K562 (cell line): ENCODE data around the gene PPT2. TPM values are rescaled to one million over a fixed set of nuclear protein-coding genes. Genes with fewer than 3 reads are reported as not detected.
A peak's percentile ranks its signal among the peaks of the same experiment; 100 is the strongest.

Experiments used
- CBFA2T2 ChIP-seq: fragments of 450-650 bp; conservative IDR thresholded peaks from 2 replicates; pipeline ENCODE4 v1.6.1; 2017; ENCODE audit warnings: mild to moderate bottlenecking
- FIP1L1 ChIP-seq: fragments of 200-400 bp; formaldehyde crosslinking; IDR thresholded peaks from 2 replicates; pipeline ENCODE4 v1.6.1; 2018; ENCODE audit warnings: mild to moderate bottlenecking, low read depth, low read length; ENCODE audit not compliant: poor library complexity, severe bottlenecking
- FOS ChIP-seq: IDR thresholded peaks from 3 replicates; pipeline ENCODE4 v1.6.1; 2011; ENCODE audit not compliant: insufficient read length; ENCODE audit errors: extremely low read depth
- FOXP4 ChIP-seq: sonication (generic); formaldehyde crosslinking; IDR thresholded peaks from 2 replicates; pipeline ENCODE4 v1.8.0; 2022; ENCODE audit warnings: mild to moderate bottlenecking, missing genetic modification reagents, borderline replicate concordance
- JUND ChIP-seq, 2 experiments: IDR thresholded peaks; 2 replicates in 1 of 2; 3 replicates in 1 of 2; pipeline ENCODE4 v1.6.1; 2011; ENCODE audit warnings: borderline replicate concordance in 2 of 2, low read depth in 2 of 2, low read length in 2 of 2, improper control_type of control experiment in 1 of 2, missing biosample characterization in 1 of 2, missing genetic modification characterization in 1 of 2, missing genetic modification reagents in 1 of 2
- MAZ ChIP-seq, 2 experiments: fragments of 450-650 bp in 1 of 2; sonication (generic) in 1 of 2; formaldehyde crosslinking; IDR thresholded peaks in 1 of 2; conservative IDR thresholded peaks in 1 of 2; 2 replicates each; pipeline versions ENCODE4 v1.4.0 to v1.5.0; 2020; ENCODE audit warnings: mild to moderate bottlenecking in 1 of 2, missing genetic modification reagents in 1 of 2
- MEF2A ChIP-seq: IDR thresholded peaks from 2 replicates; pipeline ENCODE4 v1.6.1; 2011; ENCODE audit warnings: low read depth, mild to moderate bottlenecking, low read length, moderate library complexity; ENCODE audit not compliant: control insufficient read depth
- MLLT1 ChIP-seq, 2 experiments: fragments of 450-650 bp; IDR thresholded peaks; 2 replicates each; pipeline ENCODE4 v1.6.1; 2016
- PKNOX1 ChIP-seq: fragments of 450-650 bp; IDR thresholded peaks from 2 replicates; pipeline ENCODE4 v1.6.1; 2016
- POLR2G ChIP-seq: fragments of 200-400 bp; formaldehyde crosslinking; IDR thresholded peaks from 2 replicates; pipeline ENCODE4 v1.6.1; 2017; ENCODE audit warnings: low read depth, mild to moderate bottlenecking, antibody characterized with exemption, low read length, moderate library complexity
- RBM14 ChIP-seq: fragments of 200-400 bp; formaldehyde crosslinking; IDR thresholded peaks from 2 replicates; pipeline ENCODE4 v1.6.1; 2018; ENCODE audit warnings: low read depth, mild to moderate bottlenecking, low read length, moderate library complexity, borderline replicate concordance; ENCODE audit not compliant: insufficient read depth
- TEAD1 ChIP-seq, 2 experiments: fragments of 450-650 bp in 1 of 2; sonication (generic) in 1 of 2; formaldehyde crosslinking; IDR thresholded peaks; 2 replicates each; pipeline versions ENCODE4 v1.4.0 to v1.8.0; 2020 to 2022; ENCODE audit warnings: mild to moderate bottlenecking in 2 of 2, missing genetic modification reagents in 1 of 2
- ZNF354B ChIP-seq: fragments of 250-450 bp; sonication (Bioruptor Pico); IDR thresholded peaks from 2 replicates; pipeline ENCODE4 v1.4.0; 2020
- polyA plus RNA-seq, 8 experiments: library from polyadenylated mRNA; depleted of rRNA in 4 of 8; stranded (reverse) in 5 of 8; unstranded in 3 of 8; fragments of >200 nt; fragmentation: Nextera tagmentation in 2 of 8; fragmentation: Illumina TruSeq in 1 of 8; extraction: Ambion mirVana in 2 of 8; extraction: Trizol in 1 of 8; gene quantifications; 2 replicates each; pipeline versions ENCODE4 v1.2.1 to v1.2.3, GENCODE V29; 2011 to 2014; ENCODE audit warnings: inconsistent platforms in 1 of 8, missing spikeins in 1 of 8
- total RNA-seq, 7 experiments: library from RNA; depleted of rRNA in 6 of 7; stranded (reverse); fragments of >200 nt in 6 of 7; fragmentation: Illumina TruSeq in 2 of 7; extraction: Trizol in 2 of 7; gene quantifications; 2 replicates each; pipeline versions ENCODE4 v1.2.1 to v1.2.3, GENCODE V29; 2011 to 2021; ENCODE audit warnings: low replicate concordance in 1 of 7
- TF ChIP-seq, protein P1 (sequence below): fragments of 450-650 bp; IDR thresholded peaks from 2 replicates; pipeline ENCODE4 v1.6.1; 2017; ENCODE audit warnings: antibody characterized with exemption, mild to moderate bottlenecking
- TF ChIP-seq, protein P2 (sequence below): fragments of 250-450 bp; sonication (Bioruptor Pico); IDR thresholded peaks from 2 replicates; pipeline ENCODE4 v1.8.0; 2021; ENCODE audit warnings: moderate library complexity, mild to moderate bottlenecking, inconsistent platforms

Gene PPT2
- total and polyA plus RNA-seq, 9 of the 15 experiments (the other 6 are each of a cell fraction or from before 2014, with no cell fraction given) = 27.4 to 98.8 (median 69.9) TPM

- TF ChIP-seq, protein P1, sequence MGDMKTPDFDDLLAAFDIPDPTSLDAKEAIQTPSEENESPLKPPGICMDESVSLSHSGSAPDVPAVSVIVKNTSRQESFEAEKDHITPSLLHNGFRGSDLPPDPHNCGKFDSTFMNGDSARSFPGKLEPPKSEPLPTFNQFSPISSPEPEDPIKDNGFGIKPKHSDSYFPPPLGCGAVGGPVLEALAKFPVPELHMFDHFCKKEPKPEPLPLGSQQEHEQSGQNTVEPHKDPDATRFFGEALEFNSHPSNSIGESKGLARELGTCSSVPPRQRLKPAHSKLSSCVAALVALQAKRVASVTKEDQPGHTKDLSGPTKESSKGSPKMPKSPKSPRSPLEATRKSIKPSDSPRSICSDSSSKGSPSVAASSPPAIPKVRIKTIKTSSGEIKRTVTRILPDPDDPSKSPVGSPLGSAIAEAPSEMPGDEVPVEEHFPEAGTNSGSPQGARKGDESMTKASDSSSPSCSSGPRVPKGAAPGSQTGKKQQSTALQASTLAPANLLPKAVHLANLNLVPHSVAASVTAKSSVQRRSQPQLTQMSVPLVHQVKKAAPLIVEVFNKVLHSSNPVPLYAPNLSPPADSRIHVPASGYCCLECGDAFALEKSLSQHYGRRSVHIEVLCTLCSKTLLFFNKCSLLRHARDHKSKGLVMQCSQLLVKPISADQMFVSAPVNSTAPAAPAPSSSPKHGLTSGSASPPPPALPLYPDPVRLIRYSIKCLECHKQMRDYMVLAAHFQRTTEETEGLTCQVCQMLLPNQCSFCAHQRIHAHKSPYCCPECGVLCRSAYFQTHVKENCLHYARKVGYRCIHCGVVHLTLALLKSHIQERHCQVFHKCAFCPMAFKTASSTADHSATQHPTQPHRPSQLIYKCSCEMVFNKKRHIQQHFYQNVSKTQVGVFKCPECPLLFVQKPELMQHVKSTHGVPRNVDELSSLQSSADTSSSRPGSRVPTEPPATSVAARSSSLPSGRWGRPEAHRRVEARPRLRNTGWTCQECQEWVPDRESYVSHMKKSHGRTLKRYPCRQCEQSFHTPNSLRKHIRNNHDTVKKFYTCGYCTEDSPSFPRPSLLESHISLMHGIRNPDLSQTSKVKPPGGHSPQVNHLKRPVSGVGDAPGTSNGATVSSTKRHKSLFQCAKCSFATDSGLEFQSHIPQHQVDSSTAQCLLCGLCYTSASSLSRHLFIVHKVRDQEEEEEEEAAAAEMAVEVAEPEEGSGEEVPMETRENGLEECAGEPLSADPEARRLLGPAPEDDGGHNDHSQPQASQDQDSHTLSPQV = peak; percentile 96
- TF ChIP-seq TEAD1 (CRISPR knock-in tag; IDR thresholded peaks at IDR 0.05) (peak in 1 of 2 experiments; percentile 52; a peak in 1 of 4 replicates), JUND (IDR thresholded peaks at IDR 0.05; ENCODE audit: borderline replicate concordance, low read depth, low read length) (peak; percentile 83), JUND (tag; IDR thresholded peaks at IDR 0.05; ENCODE audit: borderline replicate concordance, low read depth, low read length) (peak; percentile 66; the same call in 1 of the 3 replicates), FOXP4 (CRISPR knock-in tag) (no peak), RBM14 (no peak), FOS (no peak), FIP1L1 (no peak), MEF2A (no peak; the same call in 1 of the 2 replicates), ZNF354B (CRISPR knock-in tag) (peak; percentile 33; the same call in 1 of the 2 replicates), CBFA2T2 (peak; percentile 94), PKNOX1 (peak; percentile 98), MLLT1 (IDR thresholded peaks at IDR 0.05) (peak; percentile 63 to 70; a peak in 2 of 4 replicates), POLR2G (no peak), MAZ (CRISPR knock-in tag; conservative IDR thresholded peaks at IDR 0.05 in 1 of 2, IDR thresholded peaks at IDR 0.05 in 1 of 2) (peak in 1 of 2 experiments; percentile 70; a peak in 3 of 4 replicates)
- TF ChIP-seq, protein P2, sequence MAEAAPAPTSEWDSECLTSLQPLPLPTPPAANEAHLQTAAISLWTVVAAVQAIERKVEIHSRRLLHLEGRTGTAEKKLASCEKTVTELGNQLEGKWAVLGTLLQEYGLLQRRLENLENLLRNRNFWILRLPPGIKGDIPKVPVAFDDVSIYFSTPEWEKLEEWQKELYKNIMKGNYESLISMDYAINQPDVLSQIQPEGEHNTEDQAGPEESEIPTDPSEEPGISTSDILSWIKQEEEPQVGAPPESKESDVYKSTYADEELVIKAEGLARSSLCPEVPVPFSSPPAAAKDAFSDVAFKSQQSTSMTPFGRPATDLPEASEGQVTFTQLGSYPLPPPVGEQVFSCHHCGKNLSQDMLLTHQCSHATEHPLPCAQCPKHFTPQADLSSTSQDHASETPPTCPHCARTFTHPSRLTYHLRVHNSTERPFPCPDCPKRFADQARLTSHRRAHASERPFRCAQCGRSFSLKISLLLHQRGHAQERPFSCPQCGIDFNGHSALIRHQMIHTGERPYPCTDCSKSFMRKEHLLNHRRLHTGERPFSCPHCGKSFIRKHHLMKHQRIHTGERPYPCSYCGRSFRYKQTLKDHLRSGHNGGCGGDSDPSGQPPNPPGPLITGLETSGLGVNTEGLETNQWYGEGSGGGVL (CRISPR knock-in tag) = no peak
These were observed 13.9 kb downstream of the PPT2 start (continued) for GRCh38 chr6:32167761-32168262.
